HEK293 (cell line): ENCODE data around the gene MYH3.

Experiments
- CTCF ChIA-PET: fragments of 350-600 bp; formaldehyde crosslinking; extraction: SDS; loops from one replicate; lab custom pipeline; 2021; ENCODE audit warnings: antibody characterized with exemption; lab: Yijun Ruan, JAX
- POLR2A ChIA-PET: fragments of 300-600 bp; formaldehyde crosslinking; extraction: SDS; loops from one replicate; lab custom pipeline; 2020; ENCODE audit warnings: antibody characterized with exemption, inconsistent platforms; lab: Yijun Ruan, JAX
- H3K27ac ChIP-seq: fragments of 200-500 bp; sonication (Bioruptor generic); 2 replicates; pipeline ENCODE4 v1.5.1; 2014; ENCODE audit warnings: low read depth, low read length, control low read depth, inconsistent platforms; ENCODE audit errors: extremely low read depth
- H3K36me3 ChIP-seq, 2 experiments: fragments of 200-500 bp in 1 of 2; sonication (Bioruptor generic) in 1 of 2; 1 replicate in 1 of 2; 2 replicates in 1 of 2; pipeline ENCODE4 v1.5.1; 2014 to 2017; ENCODE audit warnings: inconsistent platforms in 2 of 2, low read length in 2 of 2; ENCODE audit not compliant: control insufficient read depth in 2 of 2, insufficient read depth in 1 of 2
- H3K4me1 ChIP-seq: fragments of 200-500 bp; sonication (Bioruptor generic); 2 replicates; pipeline ENCODE4 v1.5.1; 2014; ENCODE audit warnings: mild to moderate bottlenecking, low read length, inconsistent platforms; ENCODE audit not compliant: control insufficient read depth, insufficient read depth
- H3K4me3 ChIP-seq: 2 replicates; pipeline ENCODE4 v1.5.1; 2011; ENCODE audit warnings: low read depth, mild to moderate bottlenecking, control low read depth, low read length, moderate library complexity
- H3K9me3 ChIP-seq: fragments of 200-500 bp; sonication (Bioruptor generic); 2 replicates; pipeline ENCODE4 v1.5.1; 2014; ENCODE audit warnings: low read depth, low read length, inconsistent platforms; ENCODE audit not compliant: control insufficient read depth, insufficient read depth
- CTCF ChIP-seq: fragments of 450-650 bp; formaldehyde crosslinking; IDR thresholded peaks from 2 replicates; pipeline ENCODE4 v1.5.1; 2016; ENCODE audit warnings: missing biosample characterization, missing genetic modification characterization
- HIC1 ChIP-seq: fragments of 450-650 bp; formaldehyde crosslinking; IDR thresholded peaks from 2 replicates; pipeline ENCODE4 v1.5.1; 2016; ENCODE audit warnings: missing biosample characterization, missing genetic modification characterization
- INSM2 ChIP-seq: fragments of 450-650 bp; formaldehyde crosslinking; IDR thresholded peaks from 2 replicates; pipeline ENCODE4 v1.5.1; 2016; ENCODE audit warnings: missing biosample characterization, missing genetic modification characterization
- KLF7 ChIP-seq: fragments of 450-650 bp; formaldehyde crosslinking; IDR thresholded peaks from 2 replicates; pipeline ENCODE4 v1.5.1; 2016; ENCODE audit warnings: missing biosample characterization, missing genetic modification characterization, borderline replicate concordance
- SP2 ChIP-seq: fragments of 450-650 bp; formaldehyde crosslinking; IDR thresholded peaks from 2 replicates; pipeline ENCODE4 v1.5.1; 2016; ENCODE audit warnings: missing biosample characterization, missing genetic modification characterization
- ZBTB8A ChIP-seq: fragments of 450-650 bp; formaldehyde crosslinking; IDR thresholded peaks from 2 replicates; pipeline ENCODE4 v1.5.1; 2016; ENCODE audit warnings: missing biosample characterization, missing genetic modification characterization
- ZFP3 ChIP-seq: fragments of 450-650 bp; formaldehyde crosslinking; IDR thresholded peaks from 2 replicates; pipeline ENCODE4 v1.5.1; 2016; ENCODE audit warnings: low read depth, missing biosample characterization, missing genetic modification characterization
- ZNF121 ChIP-seq: fragments of 450-650 bp; formaldehyde crosslinking; IDR thresholded peaks from 2 replicates; pipeline ENCODE4 v1.5.1; 2016; ENCODE audit warnings: missing biosample characterization, missing genetic modification characterization
- ZNF214 ChIP-seq: fragments of 450-650 bp; formaldehyde crosslinking; IDR thresholded peaks from 2 replicates; pipeline ENCODE4 v1.5.1; 2017; ENCODE audit warnings: missing biosample characterization, mild to moderate bottlenecking, missing genetic modification characterization, borderline replicate concordance
- ZNF239 ChIP-seq: fragments of 450-650 bp; formaldehyde crosslinking; IDR thresholded peaks from 2 replicates; pipeline ENCODE4 v1.5.1; 2016; ENCODE audit warnings: missing biosample characterization, missing genetic modification characterization
- ZNF302 ChIP-seq: fragments of 450-650 bp; formaldehyde crosslinking; IDR thresholded peaks from 2 replicates; pipeline ENCODE4 v1.5.1; 2016; ENCODE audit warnings: missing biosample characterization, missing genetic modification characterization, low read depth
- ZNF341 ChIP-seq: fragments of 450-650 bp; formaldehyde crosslinking; IDR thresholded peaks from 2 replicates; pipeline ENCODE4; 2016; ENCODE audit warnings: low read depth, missing biosample characterization, missing genetic modification characterization
- ZNF404 ChIP-seq: fragments of 450-650 bp; formaldehyde crosslinking; IDR thresholded peaks from 2 replicates; pipeline ENCODE4 v1.5.1; 2017; ENCODE audit warnings: missing biosample characterization, missing genetic modification characterization
- ZNF416 ChIP-seq: fragments of 450-650 bp; formaldehyde crosslinking; IDR thresholded peaks from 2 replicates; pipeline ENCODE4 v1.5.1; 2016; ENCODE audit warnings: missing biosample characterization, missing genetic modification characterization
- ZNF501 ChIP-seq: fragments of 450-650 bp; formaldehyde crosslinking; IDR thresholded peaks from 2 replicates; pipeline ENCODE4 v1.5.1; 2016; ENCODE audit warnings: missing biosample characterization, missing genetic modification characterization
- ZNF513 ChIP-seq: fragments of 450-650 bp; IDR thresholded peaks from 2 replicates; pipeline ENCODE4 v1.5.1; 2018; ENCODE audit warnings: missing biosample characterization, missing genetic modification characterization
- ZNF610 ChIP-seq: fragments of 450-650 bp; formaldehyde crosslinking; IDR thresholded peaks from 2 replicates; pipeline ENCODE4 v1.5.1; 2016; ENCODE audit warnings: missing biosample characterization, missing genetic modification characterization, borderline replicate concordance
- ZNF639 ChIP-seq: fragments of 450-650 bp; formaldehyde crosslinking; IDR thresholded peaks from 2 replicates; pipeline ENCODE4 v1.5.1; 2016; ENCODE audit warnings: missing biosample characterization, missing genetic modification characterization
- ZNF785 ChIP-seq: fragments of 450-650 bp; formaldehyde crosslinking; IDR thresholded peaks from 2 replicates; pipeline ENCODE4 v1.5.1; 2016; ENCODE audit warnings: missing biosample characterization, missing genetic modification characterization
- ZNF792 ChIP-seq: fragments of 450-650 bp; formaldehyde crosslinking; IDR thresholded peaks from 2 replicates; pipeline ENCODE4 v1.5.1; 2016; ENCODE audit warnings: missing biosample characterization, missing genetic modification characterization

MYH3 gene

GRCh38 chr17:10603931-10604330 lies 53.2 kb downstream of the MYH3 start (continued):
- TF ChIP-seq ZNF513 = no peak
- TF ChIP-seq CTCF (tag by site-specific recombination) = no peak
- no peak for TF ChIP-seq ZNF610 (tag by site-specific recombination)
- no peak for TF ChIP-seq ZNF792 (tag by site-specific recombination)
- TF ChIP-seq ZNF785 (tag by site-specific recombination) = no peak
- TF ChIP-seq ZNF501 (tag by site-specific recombination) = no peak

GRCh38 chr17:10600571-10600970 lies 56.5 kb downstream of the MYH3 start:
- CTCF ChIA-PET = interaction anchor here (0.6 to 5.5 kb wide), 4 partner anchors 11 to 273 kb away, joined by 3 to 45 read pairs (median 6); no protein-coding TSS in a partner anchor

GRCh38 chr17:10598621-10599020 lies 58.5 kb downstream of the MYH3 start:
- Histone ChIP-seq H3K36me3 (no peaks in the 10 kb centered on the region), H3K27ac (no peak overlapping the region), H3K9me3 (no peaks in the 10 kb centered on the region), H3K4me1 (0 out of 2 replicates have a peak, but pooled peaks cover 3% of the 10 kb centered on the region), H3K4me3 (no peak overlapping the region)
- POLR2A ChIA-PET = interaction anchor here (0.7 kb wide), 1 partner anchor 56 kb away, joined by 3 read pairs; no protein-coding TSS in a partner anchor
- CTCF ChIA-PET = interaction anchor here (0.5 to 5.5 kb wide), 3 partner anchors 8 to 65 kb away, joined by 3 to 45 read pairs (median 3); no protein-coding TSS in a partner anchor
- TF ChIP-seq ZNF639 (tag by site-specific recombination) (no peak), ZNF341 (tag by site-specific recombination) (no peak), ZNF239 (no peak), ZNF121 (tag by site-specific recombination) (no peak), ZFP3 (tag by site-specific recombination) (no peak), HIC1 (tag by site-specific recombination) (no peak), ZNF302 (tag by site-specific recombination) (no peak), KLF7 (no peak), INSM2 (no peak), ZBTB8A (no peak), ZNF214 (tag by site-specific recombination) (no peak)

More at GRCh38 chr17:10600571-10600970, 56.5 kb downstream of the MYH3 start:
- POLR2A ChIA-PET = no interaction called here
- TF ChIP-seq SP2 (tag by site-specific recombination) (no peak), ZNF416 (tag by site-specific recombination) (no peak), ZNF404 (tag by site-specific recombination) (no peak)
- TF ChIP-seq, all 188 proteins: peak for 0
- Histone ChIP-seq H3K4me1 (0 out of 2 replicates have a peak, but pooled peaks cover 3% of the 10 kb centered on the region), H3K9me3 (no peaks in the 10 kb centered on the region), H3K27ac (no peak overlapping the region), H3K36me3 (no peaks in the 10 kb centered on the region), H3K4me3 (no peak overlapping the region)
